B cell (primary cell): ENCODE measurements around the gene UGT1A4.

Experiments used
- CTCF ChIP-seq: fragments of 200-600 bp; IDR thresholded peaks from one replicate; pipeline ENCODE4 v1.8.0; 2022; ENCODE audit warnings: antibody characterized with exemption, mild to moderate bottlenecking
- EZH2 ChIP-seq: IDR thresholded peaks from 2 replicates; pipeline ENCODE4 v1.6.1; 2012; ENCODE audit warnings: borderline replicate concordance, low read depth, mild to moderate bottlenecking, moderate library complexity, low read length; ENCODE audit not compliant: insufficient read depth, poor library complexity, severe bottlenecking

GRCh38 chr2:233681521-233682099 is 36.9 kb upstream of the UGT1A4 start, which contains the start of gene UGT1A7:
- TF ChIP-seq CTCF (no peak), EZH2 (no peak)
